ENCODE results near the gene CABLES1.

Gene CABLES1

DNA sequence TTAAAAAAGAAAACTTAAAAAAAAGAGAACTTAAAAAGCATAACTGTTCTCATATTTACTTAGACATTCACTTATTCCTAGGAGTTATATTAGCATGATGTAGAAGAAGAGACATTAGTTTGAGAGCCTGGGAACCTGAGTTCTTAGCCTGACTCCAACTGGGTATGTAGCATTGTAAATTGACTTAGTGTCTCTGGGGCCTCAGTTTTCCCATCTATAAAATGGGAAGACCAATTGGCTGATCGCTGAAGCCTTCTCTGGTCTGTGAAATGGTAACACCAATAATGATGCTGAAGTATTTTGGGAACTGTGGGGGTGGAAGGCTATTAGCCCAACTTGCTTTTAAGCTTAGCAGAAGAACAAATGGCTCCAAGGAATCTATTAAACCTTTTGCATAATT is 55.9 kb downstream of the CABLES1 start:
- no peak for DNase-seq (ENCODE audit: low read depth)

DNA sequence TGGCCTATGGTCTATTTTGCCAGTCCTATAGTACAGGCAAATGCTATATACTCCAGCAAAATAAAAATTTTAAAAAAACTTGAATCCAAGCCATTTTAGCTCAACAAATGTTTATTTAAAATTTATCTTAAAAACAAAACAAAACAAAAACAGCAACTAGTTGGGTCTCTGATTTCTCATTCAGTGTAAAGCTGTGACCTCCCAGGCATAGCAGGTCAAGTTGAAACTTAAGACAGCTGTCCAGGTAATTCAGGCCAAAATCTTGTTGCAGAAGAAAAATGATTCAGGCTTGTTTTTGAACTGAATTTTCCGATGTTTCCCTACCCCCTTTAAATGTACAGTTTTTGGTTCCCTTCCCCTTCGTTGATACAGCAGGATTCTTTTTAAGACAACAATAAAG is 58.5 kb downstream of the CABLES1 start:
- DNase-seq (ENCODE audit: low read depth): no peak

DNA sequence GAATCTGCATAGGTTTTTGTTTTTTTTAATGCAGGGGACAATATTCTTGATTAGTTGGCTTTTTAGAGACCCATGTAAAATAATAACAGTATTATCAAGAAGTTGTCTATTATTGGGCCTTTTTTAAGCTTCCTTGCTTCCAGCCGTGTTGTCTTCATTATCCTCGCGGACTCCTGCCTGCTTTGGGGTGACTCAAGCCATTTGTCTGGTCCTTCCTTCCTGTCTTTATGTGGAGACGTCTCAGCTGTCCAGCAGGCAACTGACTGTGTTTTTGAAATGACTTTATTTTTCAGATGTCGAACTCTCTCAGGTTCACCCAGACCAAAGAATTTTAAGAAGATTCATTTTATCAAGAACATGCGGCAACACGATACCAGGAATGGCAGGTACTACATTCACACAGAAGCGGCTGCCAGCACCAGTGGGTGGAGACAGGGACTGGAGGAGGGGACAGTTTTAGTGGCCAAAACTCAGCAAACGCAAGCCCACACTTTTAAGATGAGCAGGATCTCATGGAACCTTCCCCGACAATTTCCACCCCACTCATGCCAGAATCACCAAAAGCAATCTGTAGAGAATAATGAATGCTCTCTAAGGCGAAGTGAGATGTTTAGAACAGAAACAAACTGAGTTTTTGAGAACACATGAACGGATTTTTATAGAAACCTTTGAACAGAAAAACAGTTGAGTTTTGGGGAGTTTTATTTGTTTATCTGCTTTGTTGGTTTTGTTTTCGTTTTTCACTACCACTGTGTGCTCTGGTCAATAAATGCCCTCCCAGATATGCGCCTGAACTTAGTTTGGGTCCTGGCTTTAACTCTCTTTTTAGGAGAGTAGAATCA is 59.1 kb downstream of the CABLES1 start:
- peak; percentile 52 for DNase-seq (ENCODE audit: low read depth)

DNA sequence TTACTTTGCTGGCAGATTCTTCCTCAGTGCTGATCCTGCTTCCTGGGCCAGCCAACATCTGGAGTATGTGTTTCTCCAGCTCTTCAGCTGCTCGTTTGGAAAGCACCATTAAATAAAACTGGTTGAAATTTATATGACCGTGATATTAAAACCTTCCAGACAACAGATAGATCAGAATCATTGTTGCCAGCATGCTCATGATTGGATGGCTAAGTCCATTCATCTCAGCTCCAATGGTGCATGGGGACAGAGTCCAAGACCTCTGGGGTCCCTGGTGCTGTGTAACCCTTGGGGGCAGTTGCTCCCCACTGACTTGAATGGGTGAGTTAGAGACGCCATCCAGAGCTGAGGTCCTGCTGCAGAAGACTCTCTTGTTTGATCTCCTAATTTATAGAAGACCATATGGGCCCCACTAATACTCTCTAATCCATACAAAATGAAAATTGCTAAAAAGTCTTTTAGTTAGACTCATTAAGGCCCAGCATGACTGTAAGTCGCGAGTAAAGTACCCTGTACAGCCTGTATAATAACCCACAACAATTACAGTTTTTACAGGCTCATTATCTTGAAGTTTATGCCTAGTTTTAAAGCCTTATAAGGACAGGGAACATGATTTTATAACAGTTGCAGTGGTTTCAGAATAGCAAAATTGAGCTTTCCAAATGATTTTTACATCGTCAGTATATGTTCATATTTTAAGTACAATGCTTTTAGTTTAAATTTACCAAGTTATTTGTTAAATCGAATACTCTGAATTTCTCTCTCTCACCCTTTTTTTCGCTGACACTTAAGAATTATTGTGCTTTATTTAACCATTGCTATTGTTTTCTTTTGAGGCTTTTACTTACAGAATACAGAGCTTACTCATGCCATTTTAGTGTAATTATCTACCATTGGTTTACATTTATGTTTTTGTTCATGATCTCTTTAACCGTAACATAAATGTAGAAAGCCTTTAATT is 60.0 kb downstream of the CABLES1 start:
- DNase-seq (ENCODE audit: low read depth): no peak

DNA sequence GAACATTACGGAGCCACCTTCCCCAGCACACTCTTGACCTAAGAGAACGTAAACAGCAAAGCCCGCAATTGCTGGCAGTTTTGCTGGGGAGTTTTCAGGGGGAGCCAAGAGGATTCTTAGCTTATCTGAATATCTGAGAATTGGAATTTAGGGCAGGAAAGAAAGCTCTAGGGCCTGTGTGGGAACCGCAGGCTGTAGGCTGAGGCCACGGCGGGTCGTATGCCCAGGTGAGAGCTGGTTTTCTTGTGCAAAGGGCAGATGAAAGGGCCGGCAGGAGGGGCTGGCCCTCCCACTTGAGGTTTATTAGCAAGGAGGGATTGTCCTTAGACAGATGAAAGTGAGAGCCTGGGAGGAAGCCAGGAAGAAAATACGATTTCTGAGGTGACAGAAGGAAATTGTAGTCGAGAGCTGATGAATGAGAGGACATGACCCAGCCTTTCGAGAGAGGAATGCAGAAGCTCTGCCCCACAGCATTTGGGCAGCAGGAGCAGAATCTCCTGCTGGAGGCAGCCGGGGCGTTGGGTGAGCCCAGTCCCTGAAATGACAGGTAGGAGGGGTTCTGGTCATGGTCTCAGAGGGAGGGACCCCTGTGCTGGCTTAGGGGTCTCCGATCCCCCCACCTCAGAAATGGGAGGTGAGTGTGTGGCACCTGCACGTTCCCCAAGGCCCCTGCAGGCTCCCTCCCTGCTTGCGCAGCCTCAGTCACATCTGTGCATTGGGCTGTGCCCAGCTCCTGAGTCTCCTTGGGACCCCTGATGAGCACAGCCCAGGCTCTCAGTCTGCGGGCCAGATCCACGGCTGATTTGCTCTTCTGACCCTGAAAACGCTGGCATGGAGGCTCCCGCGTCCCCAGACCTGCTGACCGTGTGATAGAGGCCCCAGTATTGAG is 61.1 kb downstream of the CABLES1 start:
- no peak for DNase-seq (ENCODE audit: low read depth)

DNA sequence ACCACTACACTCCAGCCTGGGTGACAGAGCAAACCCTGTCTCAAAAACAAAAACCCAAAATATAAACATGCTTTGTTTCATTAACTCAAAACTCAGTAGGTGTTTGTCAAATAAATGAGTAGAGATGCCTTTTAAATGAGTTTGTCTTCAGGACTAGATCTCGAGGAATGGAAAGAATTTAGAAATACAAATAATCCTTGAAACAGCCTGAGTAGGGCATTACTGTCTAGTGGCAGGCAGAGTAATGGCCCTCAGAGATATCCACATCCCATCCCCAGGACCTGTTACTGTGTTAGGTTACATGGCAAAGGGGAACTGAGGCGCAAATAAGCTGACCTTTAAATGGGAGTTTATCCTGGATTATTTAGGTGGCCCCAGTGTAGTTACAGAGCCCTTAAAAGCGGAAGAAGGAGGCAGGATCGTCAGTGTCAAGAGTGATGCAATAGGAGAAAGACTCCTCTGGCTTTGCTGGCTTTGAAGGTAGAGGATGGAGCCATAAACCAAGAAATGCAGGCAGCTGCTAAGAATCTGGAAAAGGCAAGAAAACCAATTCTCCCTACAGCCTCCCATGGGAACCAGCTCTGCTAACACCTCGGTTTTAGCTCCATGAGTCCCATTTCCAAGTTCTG is 63.0 kb downstream of the CABLES1 start:
- peak; percentile 56 for DNase-seq (ENCODE audit: low read depth)

DNA sequence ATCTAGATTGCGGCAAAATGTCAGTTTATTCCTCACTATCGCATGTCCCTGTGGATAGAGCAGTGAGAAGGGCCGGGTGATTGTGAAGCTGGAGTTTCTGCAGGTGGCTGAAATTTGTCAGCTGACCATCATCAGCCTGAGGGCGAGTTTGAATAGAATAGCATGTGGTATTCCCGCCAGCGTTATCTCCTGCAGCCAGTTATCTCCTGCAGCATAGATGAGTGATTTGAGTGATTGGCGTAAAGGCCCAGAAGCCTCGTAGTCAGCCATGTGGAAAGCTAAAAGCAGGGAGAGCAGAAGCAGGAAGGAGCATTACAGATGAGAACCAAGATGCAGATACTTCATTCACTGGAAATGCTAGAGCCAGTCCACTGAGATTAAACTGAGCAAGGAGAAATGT is 65.5 kb downstream of the CABLES1 start:
- DNase-seq (ENCODE audit: low read depth): no peak

DNA sequence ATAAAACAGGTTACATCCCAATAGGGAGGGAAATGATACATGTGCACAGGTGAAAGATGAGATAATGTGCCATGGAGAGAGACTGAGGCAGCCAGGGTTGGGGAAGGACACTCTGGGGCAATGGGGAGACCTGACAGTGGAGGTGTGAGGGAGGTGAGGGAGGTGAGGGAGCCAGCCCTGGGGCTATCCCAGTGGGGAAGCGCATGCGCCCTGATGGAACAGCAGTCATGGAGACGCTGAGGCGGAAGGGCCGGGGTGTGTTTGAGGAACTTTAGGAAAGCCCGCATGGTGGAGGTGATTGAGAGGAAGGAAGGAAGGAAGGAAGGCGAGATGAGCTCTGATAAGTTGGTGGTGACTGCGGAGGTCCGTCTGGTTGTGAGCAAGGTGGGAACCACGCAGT is 66.5 kb downstream of the CABLES1 start:
- DNase-seq (ENCODE audit: low read depth): no peak

DNA sequence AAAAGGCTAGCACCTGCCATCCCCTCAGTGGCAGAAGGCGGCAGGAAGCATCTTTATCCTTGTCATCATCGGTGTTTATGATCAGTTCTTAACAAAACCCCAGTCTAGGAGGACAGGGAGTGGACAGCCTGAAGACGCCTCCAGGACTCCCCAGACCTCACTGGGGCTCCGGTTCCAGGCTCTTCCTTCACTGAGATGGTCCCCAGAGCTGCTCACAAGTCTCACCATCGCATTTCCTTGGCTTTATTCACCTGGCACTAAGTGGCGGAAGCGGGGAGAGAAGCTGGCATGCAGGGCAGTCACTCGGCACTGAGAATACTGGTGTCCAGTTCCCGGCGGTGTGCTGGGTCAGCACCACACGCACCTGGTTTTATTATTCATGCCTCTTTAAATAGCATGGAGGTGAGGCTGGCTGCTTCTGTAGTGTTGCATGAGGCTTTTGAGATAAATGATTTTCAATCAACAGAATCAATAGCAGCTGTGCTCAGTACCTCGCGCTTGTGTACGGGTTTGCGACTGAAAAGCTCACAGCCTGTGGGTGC is 68.7 kb downstream of the CABLES1 start:
- DNase-seq (ENCODE audit: low read depth): no peak

DNA sequence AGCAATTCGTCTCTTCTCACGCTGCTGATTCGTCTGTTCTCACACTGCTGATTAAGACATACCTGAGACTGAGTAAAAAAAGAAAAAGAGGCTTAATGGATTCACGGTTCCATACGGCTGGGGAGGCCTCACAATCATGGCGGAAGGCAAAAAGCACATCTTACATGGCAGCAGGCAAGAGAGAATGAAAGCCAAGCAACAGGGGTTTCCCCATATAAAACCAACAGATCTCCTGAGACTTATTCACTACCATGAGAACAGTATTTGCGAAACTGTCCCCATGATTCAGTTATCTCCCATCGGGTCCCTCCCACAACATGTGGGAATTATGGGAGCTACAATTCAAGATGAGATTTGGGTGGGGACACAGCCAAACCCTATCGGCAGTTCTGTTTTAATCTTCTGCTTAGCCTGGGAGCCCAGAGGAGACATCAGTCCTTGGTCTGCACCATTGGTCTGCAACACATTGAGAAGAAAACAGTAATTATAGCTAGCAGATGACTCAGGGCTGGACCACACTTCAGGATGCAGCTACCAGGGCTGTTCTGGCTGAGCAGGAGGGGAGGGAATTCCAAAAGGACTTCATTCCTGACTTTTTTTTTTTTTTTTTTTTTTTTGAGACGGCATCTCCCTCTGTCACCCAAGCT is 69.4 kb downstream of the CABLES1 start:
- peak; percentile 79 for DNase-seq (ENCODE audit: low read depth)

DNA sequence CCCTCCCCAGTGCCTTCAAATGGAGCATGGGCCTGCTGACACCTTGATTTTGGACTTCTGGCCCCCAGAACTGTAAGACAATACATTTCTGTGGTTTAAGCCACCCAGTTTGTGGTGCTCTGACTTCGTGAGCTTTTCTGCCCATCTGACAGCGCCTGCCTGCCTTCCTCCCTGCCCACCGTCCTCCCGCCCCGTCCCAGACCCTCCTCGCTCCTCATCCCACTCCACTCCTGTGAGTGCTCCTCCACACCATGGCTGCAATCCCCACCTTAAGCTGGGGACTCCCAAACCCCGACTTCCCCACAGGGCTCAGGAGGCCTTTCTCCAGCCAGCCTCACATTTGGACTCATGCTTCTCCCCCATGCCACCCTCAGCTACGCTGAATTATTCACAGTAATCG is 70.7 kb downstream of the CABLES1 start:
- DNase-seq (ENCODE audit: low read depth): no peak

DNA sequence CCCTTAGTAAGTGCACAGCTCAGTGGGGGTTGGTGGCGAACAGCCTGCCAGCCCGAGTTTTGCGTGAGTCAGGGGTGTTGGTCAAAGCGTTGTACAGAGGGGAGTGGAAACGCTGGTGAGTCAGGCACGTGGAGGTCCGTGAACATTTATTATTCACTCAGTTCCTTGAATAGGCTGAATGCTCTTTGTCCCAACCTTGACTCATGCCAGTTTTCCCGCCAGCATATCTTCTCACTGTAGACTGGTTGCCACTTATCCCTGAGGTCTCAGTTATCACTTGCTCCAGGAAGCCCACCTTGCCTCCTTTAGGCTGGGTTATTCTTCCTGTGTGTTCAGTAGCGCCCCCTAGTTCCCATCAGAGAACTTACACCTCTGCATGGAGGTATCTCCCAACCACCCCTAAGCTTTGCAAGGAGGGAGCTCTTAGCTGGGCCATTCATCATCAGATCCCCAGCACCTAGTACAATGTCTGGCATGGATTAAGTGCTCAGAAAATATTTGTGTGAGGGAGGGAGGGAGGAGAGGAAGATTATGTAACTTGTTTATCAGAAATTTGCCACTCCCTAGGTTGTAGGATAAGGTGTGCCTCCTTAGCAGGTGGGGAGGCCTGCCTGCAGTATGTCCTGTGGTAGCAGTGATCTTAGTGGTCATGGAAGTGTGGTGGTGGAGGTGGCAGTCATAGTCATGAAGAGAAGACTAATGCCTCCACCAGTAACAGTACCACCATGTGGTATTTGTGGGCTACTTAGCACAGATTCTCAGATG is 72.1 kb downstream of the CABLES1 start:
- no peak for DNase-seq (ENCODE audit: low read depth)

DNA sequence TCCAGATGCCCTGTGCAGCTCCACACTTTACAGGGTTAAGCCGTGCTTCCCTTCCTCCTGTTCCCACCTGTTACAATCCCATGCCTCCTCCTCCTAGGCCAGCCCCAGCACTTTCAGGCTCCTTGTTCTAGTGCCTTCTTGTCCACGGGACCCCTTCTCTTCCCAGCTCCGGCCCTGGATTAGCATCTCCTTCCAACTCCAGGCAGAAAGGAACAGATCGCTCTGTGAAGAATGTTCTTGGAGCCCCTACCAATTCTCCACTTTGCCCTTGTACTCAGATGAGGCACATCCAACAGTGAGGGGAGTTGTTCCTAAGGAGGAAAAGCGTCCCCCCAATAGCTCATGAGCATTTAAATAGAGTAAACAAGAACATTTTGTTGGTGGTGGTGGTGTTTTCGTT is 72.7 kb downstream of the CABLES1 start:
- no peak for DNase-seq (ENCODE audit: low read depth)

DNA sequence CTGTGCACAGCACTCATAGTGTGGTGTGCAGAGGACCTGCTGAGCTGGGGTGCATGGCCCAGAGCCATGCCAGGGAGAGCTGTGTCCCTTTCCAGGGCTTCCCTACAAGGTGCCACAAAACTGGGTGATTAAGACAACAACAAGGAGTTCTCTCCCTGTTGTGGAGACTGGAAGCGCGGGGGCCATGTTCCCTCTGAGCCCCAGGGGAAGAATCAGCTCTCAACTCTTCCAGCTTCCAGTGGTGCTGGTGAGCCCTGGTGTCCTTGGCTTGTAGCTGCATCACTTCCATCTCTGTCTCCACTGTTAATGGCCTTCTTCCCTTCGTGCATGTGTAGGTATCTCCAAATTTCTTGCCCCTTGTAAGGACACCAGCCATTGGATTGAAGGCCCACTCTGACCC is 73.3 kb downstream of the CABLES1 start:
- DNase-seq (ENCODE audit: low read depth): no peak

DNA sequence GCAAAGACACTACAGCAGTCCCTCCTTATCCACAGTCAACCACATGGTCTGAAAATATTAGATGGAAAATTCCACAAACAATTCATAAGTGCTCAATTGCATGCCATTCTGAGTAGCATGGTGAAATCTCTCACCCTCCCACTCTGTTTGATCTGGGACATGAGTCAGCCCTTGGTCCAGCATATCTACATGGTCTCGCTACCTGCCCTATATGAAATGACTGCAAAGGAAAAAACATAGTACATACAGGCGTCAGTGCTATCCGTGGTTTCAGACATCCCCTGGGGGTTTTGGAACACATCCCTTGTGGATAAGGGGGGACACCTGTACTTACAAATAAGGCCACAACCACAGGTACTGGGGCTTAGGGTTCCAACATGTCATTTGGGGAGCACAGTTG is 73.7 kb downstream of the CABLES1 start:
- DNase-seq (ENCODE audit: low read depth): peak; percentile 33

DNA sequence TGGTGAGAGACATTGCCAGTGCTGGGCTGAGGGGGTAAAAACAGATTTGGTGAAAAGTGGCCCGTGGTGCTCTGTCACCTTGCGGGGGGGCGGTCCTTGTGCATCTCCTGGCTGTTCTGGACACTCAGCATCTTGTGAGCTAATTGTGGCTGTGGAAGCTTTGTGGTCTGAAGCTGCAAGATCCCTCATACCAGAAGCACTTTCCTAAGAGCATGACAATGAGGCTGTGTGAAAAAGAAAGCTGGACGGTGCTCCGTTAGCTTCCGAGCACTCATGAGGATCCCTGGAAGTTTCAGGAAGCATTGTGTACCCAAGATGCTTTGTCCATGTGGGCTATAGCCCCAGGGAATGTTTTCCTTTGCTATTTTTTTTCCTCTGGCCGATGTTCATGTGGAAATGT is 74.5 kb downstream of the CABLES1 start:
- no peak for DNase-seq (ENCODE audit: low read depth)

DNA sequence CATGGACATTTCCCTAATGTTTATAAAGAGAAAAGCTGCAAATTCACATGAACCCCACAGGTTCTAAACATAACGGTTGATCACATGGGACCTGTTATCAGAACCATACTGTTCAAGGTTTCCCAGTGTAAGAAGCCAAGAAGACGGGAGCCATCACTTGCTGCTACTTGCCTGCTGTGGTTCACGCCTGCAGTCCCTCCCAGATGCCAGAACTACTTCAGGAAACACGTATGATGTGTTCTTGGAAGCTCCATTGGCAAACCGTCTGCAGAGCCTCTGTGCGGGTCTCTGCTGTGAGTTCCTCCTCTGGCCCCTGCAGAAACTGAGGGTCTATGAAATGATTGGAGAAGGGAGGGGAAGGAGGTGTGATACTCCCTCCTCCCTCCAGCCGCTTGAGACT is 75.2 kb downstream of the CABLES1 start:
- DNase-seq (ENCODE audit: low read depth): no peak

DNA sequence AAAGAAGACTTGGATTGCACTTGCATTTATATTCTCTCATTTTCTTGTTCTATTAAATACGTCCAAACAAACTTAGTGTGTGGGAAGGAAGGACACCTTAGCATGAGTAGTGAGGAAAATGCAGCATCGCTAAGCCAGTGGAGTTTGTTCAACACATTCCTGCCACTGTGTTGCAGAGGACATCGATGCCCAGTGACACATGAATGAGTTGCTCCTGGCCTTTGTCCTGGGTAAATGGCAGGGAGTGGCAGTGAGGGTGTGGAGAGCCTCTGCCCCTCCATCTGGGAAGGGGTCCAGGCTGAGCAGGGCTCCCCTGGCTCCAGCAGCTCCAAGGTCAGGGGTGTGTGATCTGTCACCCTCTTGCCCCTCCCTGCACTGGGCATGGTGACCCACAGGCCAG is 75.9 kb downstream of the CABLES1 start:
- no peak for DNase-seq (ENCODE audit: low read depth)

DNA sequence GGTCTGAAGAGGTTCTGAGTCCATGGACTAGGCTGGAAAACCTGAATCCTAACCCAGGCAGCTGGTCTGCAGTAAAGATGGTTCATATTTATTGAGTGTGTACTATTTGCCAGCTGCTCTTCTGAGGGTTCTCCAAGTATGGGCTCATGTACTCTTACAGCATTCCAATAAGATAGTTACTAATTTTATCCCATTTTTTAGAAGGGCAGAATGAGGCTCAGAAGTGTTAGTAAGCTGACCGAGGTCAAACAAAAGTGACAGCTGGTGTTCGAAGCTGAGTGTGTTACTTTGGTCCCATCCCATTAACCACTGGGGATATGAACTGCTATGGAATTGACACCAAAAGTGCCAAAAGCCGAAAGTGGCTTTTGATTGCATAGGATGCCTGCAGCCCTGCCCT is 76.9 kb downstream of the CABLES1 start:
- DNase-seq (ENCODE audit: low read depth): no peak

DNA sequence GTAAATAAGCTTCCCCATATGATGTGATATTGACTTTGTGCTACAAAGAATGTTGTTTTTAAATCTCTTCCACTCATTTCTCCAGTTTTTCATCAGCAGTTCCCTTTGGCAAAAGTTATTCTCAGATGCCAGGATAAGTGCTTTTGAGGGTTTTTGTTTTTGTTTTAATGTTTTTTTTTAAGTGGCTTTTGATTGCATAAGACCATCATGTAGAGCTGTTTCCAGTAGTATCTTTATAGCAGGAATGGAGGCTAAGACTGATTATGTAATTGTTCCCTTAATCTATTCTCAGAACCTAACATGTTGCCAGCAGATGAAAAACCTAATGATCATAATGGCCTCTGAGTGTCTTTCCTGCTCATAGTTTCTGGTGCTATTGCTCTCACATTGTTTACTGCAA is 77.9 kb downstream of the CABLES1 start:
- DNase-seq (ENCODE audit: low read depth): peak; percentile 62

All from EH (cell line).